Nephron progenitor cell (in vitro differentiated cells): ENCODE data around the gene PAK6.
A peak's percentile ranks its signal among the peaks of the same experiment; 100 is the strongest.

Experiments
- DNase-seq: peaks from one replicate; pipeline ENCODE4 v3.0.0; 2021
- H3K27ac Mint-ChIP-seq: 2 replicates; pipeline ENCODE4 v1.8.0; 2021; ENCODE audit warnings: mild to moderate bottlenecking, moderate library complexity, mixed read lengths
- H3K27me3 Mint-ChIP-seq: 2 replicates; pipeline ENCODE4 v1.8.0; 2021; ENCODE audit warnings: mild to moderate bottlenecking, low read depth, mixed read lengths; ENCODE audit not compliant: poor library complexity
- H3K36me3 Mint-ChIP-seq: 2 replicates; pipeline ENCODE4 v1.8.0; 2021; ENCODE audit warnings: low read depth, mixed read lengths
- H3K4me1 Mint-ChIP-seq: 2 replicates; pipeline ENCODE4 v1.8.0; 2021; ENCODE audit warnings: mixed read lengths
- H3K4me3 Mint-ChIP-seq: 2 replicates; pipeline ENCODE4 v1.8.0; 2021; ENCODE audit warnings: mild to moderate bottlenecking, moderate library complexity, mixed read lengths
- H3K9me3 Mint-ChIP-seq: 2 replicates; pipeline ENCODE4 v1.8.0; 2021; ENCODE audit warnings: mild to moderate bottlenecking, moderate library complexity, mixed read lengths
- TF ChIP-seq, protein P1 (sequence below): fragments of 200-600 bp; sonication (generic); IDR thresholded peaks from 2 replicates; pipeline ENCODE4 v1.5.0; 2021; ENCODE audit warnings: antibody characterized with exemption

PAK6 gene

DNA sequence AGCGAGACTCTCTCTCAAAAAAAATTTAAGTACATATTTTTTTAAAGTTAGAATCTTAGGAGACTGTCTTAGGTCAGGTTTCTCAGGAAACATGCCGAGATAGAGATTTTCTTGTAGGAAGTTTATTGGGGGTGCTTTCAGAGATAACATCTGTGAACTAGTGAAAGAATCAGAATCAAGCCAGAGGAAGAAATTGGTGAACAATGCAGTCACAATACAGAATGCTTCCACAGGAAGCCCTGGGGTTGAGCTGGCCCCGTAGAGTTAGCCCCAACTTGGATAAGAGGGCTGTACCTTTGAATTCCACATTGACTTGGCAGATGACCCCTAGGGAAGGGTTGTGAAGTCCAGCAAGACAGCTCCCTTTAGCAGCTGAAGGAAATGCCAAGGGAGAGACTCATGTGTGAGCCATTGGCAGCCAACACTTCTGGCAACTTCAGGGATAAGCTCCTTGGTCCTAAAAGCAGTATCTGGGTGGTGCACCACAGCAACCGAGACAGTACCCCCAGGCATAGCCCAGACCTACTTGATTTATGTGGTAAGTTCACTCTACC, 75.9 kb downstream of the PAK6 start:
- no peak for DNase-seq
- Mint-ChIP-seq H3K4me3 (no peak overlapping the region), H3K36me3 (no peaks in the 10 kb centered on the region), H3K9me3 (no peaks in the 10 kb centered on the region), H3K27ac (no peak overlapping the region), H3K4me1 (peaks cover 2% of the 10 kb centered on the region), H3K27me3 (peaks cover 84% of the 10 kb centered on the region)
- TF ChIP-seq, protein P1, sequence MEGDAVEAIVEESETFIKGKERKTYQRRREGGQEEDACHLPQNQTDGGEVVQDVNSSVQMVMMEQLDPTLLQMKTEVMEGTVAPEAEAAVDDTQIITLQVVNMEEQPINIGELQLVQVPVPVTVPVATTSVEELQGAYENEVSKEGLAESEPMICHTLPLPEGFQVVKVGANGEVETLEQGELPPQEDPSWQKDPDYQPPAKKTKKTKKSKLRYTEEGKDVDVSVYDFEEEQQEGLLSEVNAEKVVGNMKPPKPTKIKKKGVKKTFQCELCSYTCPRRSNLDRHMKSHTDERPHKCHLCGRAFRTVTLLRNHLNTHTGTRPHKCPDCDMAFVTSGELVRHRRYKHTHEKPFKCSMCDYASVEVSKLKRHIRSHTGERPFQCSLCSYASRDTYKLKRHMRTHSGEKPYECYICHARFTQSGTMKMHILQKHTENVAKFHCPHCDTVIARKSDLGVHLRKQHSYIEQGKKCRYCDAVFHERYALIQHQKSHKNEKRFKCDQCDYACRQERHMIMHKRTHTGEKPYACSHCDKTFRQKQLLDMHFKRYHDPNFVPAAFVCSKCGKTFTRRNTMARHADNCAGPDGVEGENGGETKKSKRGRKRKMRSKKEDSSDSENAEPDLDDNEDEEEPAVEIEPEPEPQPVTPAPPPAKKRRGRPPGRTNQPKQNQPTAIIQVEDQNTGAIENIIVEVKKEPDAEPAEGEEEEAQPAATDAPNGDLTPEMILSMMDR, result no peak

DNA sequence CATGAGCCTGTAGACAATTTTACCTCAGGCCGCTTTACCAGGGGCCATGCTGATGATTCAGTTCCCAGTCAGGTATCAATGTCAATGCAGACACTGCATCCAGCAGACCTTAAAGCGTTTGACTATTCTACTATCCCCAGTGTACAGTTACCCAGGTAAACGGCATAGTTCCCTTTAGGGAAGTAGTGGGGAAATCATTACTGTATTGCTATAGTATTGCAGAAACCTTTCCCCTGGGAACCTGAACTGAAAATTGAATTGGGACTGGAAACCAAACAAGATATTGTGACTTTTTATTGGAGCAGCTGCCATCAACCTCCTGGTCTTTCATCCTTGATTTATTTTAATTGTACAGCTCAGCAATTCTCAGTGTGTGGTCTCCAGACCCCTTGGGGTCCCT, 78.1 kb downstream of the PAK6 start:
- peaks cover 8% of the 10 kb centered on the region for H3K4me1 Mint-ChIP-seq
- peaks cover 4% of the 10 kb centered on the region for H3K9me3 Mint-ChIP-seq
- TF ChIP-seq, protein P1, result no peak
- no peaks in the 10 kb centered on the region for H3K36me3 Mint-ChIP-seq
- DNase-seq, result no peak
- peaks cover 82% of the 10 kb centered on the region for H3K27me3 Mint-ChIP-seq
- no peak overlapping the region for H3K27ac Mint-ChIP-seq
- no peak overlapping the region for H3K4me3 Mint-ChIP-seq

DNA sequence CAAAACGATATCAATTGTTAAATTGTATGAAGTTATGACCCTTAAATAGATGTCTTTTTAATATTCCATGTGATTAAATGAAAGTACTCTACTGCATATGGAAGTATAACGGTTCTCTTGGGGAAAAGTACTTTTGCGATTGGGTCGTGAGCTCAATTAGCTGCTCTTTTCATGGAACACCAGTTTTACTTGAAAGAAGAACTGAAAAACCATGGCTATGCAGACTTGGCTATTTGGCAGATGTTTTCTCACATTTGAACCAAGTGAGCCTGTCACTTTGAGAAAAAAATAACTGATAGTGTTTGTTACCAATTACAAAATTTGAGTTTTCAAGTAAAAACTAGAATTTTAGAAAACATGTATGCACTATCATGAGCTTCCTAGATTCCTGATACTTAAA, 78.7 kb downstream of the PAK6 start:
- Mint-ChIP-seq H3K9me3 (peaks cover 4% of the 10 kb centered on the region), H3K36me3 (no peaks in the 10 kb centered on the region), H3K27me3 (peaks cover 82% of the 10 kb centered on the region), H3K4me1 (peaks cover 15% of the 10 kb centered on the region), H3K4me3 (no peak overlapping the region), H3K27ac (no peak overlapping the region)
- TF ChIP-seq, protein P1, result no peak
- no peak for DNase-seq

DNA sequence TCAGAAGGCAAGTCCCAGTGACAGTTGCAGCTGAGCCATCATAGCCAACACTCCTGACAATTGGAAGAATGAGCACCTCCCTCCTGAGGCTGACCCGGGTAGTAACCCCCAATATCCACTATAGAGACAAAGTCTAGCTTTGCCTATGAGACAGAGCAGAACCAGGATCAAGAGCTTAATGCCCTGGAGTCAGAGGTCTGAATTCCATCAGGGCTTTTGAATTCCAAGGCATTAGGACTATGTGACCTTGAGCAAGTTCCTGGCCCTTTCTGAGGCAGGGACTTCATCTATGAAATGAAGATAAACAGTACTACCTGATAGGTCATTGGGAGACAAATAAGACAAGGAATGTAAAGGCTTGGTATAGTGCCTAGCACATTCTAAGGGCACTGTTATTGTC, 81.5 kb downstream of the PAK6 start:
- Mint-ChIP-seq H3K4me1 (peaks cover 23% of the 10 kb centered on the region), H3K27me3 (peaks cover 71% of the 10 kb centered on the region), H3K9me3 (peaks cover 4% of the 10 kb centered on the region), H3K36me3 (peaks cover 4% of the 10 kb centered on the region), H3K4me3 (no peak overlapping the region), H3K27ac (no peak overlapping the region)
- TF ChIP-seq, protein P1, result no peak
- DNase-seq, result no peak

DNA sequence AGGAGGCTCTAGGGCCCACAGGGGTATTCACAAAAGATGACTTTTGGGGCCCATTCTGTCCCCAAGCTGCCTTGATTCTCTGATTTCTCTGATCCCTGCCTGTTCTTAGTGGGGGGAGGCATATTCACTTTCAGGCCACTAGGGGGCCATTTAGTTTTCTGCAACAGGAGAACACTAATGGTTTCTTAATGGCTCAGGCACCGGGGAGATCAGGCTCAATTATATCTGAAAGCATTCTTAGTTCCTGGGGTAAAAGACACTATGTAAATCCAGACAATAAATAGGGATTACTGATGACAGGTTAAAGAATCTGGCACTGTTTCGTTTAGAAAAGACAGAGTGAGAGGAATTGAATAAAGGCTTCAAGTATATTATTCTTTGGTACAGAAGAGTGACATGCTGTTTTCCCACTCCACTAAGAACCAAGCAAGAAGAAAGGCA, 82.1 kb downstream of the PAK6 start:
- DNase-seq, result peak; percentile 57
- peaks cover 4% of the 10 kb centered on the region for H3K9me3 Mint-ChIP-seq
- TF ChIP-seq, protein P1, result peak; percentile 94
- no peak overlapping the region for H3K27ac Mint-ChIP-seq
- no peak overlapping the region for H3K4me3 Mint-ChIP-seq
- H3K36me3 Mint-ChIP-seq, result peaks cover 6% of the 10 kb centered on the region
- peaks cover 25% of the 10 kb centered on the region for H3K4me1 Mint-ChIP-seq
- peaks cover 71% of the 10 kb centered on the region for H3K27me3 Mint-ChIP-seq

DNA sequence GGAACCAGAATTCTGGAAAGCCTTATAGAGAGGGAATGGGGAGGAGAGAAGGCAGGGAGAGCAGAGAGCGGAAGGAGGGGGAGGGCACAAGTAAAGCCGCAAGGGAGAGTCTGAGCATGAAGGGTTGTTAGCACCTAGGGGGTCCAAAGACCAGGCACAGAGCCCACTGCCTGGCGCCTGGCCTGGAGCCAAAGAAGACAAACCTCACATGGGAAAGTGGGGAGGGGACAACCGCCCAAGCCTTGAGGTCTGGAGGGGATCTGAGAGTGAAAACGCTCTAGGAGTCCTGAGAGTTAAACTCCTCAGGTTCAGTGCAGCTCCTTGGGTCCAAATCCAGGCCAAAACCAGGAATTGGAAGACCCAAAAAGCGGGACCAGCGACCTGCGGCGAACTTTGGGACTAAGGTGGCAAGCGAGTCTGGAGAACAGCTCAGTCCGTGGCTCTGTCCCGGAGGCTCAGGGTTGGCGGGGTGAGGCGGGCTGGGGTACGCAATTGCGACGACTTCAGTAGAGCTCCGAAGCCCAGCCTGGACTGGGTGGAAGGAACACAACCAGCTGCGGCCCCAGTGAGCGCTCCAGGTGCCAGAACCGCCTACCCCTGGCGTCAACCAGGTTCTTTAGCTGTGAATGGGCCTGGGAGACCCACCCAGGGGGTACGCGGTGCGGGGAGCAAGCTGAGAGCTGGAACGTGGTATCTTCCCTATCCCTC, 83.8 kb downstream of the PAK6 start:
- H3K4me3 Mint-ChIP-seq, result peak overlapping the region; percentile 67
- no peak overlapping the region for H3K27ac Mint-ChIP-seq
- H3K9me3 Mint-ChIP-seq, result peaks cover 4% of the 10 kb centered on the region
- DNase-seq, result peak; percentile 33
- peaks cover 42% of the 10 kb centered on the region for H3K4me1 Mint-ChIP-seq
- H3K36me3 Mint-ChIP-seq, result peaks cover 18% of the 10 kb centered on the region
- H3K27me3 Mint-ChIP-seq, result peaks cover 70% of the 10 kb centered on the region
- TF ChIP-seq, protein P1, result no peak
